ENCODE measurements around the gene IGFBP3.
A peak's percentile ranks its signal among the peaks of the same experiment; 100 is the strongest.

DNA sequence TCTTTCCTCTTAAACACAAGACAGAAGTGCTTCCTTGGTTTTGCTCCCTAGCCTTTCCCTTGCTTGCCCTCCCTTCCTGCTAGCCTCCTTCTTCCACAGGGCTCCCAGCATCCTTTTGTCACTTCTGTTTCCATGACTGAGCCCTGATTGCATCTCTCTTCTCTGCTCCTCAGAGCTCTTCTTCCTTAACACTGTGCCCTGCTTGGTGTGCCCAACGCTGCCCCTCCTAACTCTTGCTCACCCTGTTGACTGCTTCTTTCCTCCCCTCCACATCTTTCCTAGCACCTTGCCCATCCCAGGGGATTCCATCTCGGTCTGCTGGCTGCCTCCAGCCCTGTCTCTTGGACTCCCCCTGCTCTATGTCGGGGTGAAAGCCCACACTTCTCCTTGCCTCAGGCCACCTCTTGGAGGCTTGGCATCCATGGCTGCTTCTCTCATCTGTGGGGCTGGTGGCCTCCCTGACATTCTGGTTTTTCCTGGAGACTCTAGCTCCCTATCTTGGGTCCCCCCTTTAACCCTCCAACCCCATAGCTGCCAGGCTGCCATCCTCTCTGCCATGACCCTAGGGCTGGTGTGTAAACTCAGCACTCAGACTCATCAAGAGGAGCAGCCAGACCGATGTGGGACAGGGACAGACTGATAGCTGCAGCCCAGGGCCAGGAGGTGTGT lies 26.9 kb downstream of the IGFBP3 start:
- TF ChIP-seq ADNP (CRISPR knock-in tag; IDR thresholded peaks at IDR 0.05) (no peak), EP300 (IDR thresholded peaks at IDR 0.05; ENCODE audit: low read depth in 2 of 2, low read length in 2 of 2) (no peak), EP300 (CRISPR knock-in tag; IDR thresholded peaks at IDR 0.05; ENCODE audit: borderline replicate concordance) (no peak), HES4 (CRISPR knock-in tag; IDR thresholded peaks at IDR 0.05; ENCODE audit: borderline replicate concordance) (no peak), FOXK1 (CRISPR knock-in tag; IDR thresholded peaks at IDR 0.05; ENCODE audit: borderline replicate concordance, low read depth) (peak; percentile 31; the same call in 1 of the 2 replicates), ZNF558 (CRISPR knock-in tag; IDR thresholded peaks at IDR 0.05; ENCODE audit: borderline replicate concordance) (peak; percentile 69; the same call in 1 of the 2 replicates), ZBTB10 (CRISPR knock-in tag; IDR thresholded peaks at IDR 0.05; ENCODE audit: borderline replicate concordance) (no peak), RFX5 (IDR thresholded peaks at IDR 0.05; ENCODE audit: low read depth, low read length) (no peak), CHD2 (IDR thresholded peaks at IDR 0.05; ENCODE audit: low read depth, low read length) (peak; percentile 50; the same call in 1 of the 2 replicates), GABPB1 (CRISPR knock-in tag; IDR thresholded peaks at IDR 0.05) (no peak; the same call in 1 of the 2 replicates), RAD21 (CRISPR knock-in tag; IDR thresholded peaks at IDR 0.05) (no peak)
- TF ChIP-seq, protein P1, sequence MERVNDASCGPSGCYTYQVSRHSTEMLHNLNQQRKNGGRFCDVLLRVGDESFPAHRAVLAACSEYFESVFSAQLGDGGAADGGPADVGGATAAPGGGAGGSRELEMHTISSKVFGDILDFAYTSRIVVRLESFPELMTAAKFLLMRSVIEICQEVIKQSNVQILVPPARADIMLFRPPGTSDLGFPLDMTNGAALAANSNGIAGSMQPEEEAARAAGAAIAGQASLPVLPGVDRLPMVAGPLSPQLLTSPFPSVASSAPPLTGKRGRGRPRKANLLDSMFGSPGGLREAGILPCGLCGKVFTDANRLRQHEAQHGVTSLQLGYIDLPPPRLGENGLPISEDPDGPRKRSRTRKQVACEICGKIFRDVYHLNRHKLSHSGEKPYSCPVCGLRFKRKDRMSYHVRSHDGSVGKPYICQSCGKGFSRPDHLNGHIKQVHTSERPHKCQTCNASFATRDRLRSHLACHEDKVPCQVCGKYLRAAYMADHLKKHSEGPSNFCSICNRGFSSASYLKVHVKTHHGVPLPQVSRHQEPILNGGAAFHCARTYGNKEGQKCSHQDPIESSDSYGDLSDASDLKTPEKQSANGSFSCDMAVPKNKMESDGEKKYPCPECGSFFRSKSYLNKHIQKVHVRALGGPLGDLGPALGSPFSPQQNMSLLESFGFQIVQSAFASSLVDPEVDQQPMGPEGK (CRISPR knock-in tag; IDR thresholded peaks at IDR 0.05) = no peak

All from HepG2 (cell line).